Rectal smooth muscle tissue (tissue), 1 donor: Measurements from ENCODE around the gene HS3ST3B1.

Source experiments
- H3K27ac ChIP-seq: one replicate; pipeline ENCODE4 v1.7.0; 2013; ENCODE audit warnings: low read depth, low read length, inconsistent platforms
- H3K27me3 ChIP-seq: one replicate; pipeline ENCODE4 v1.7.0; 2013; ENCODE audit warnings: low read length; ENCODE audit not compliant: control insufficient read depth, insufficient read depth
- H3K36me3 ChIP-seq: one replicate; pipeline ENCODE4 v1.7.0; 2013; ENCODE audit warnings: low read length; ENCODE audit not compliant: control insufficient read depth, insufficient read depth
- H3K4me1 ChIP-seq: one replicate; pipeline ENCODE4 v1.7.0; 2013; ENCODE audit warnings: low read length; ENCODE audit not compliant: control insufficient read depth, insufficient read depth
- H3K4me3 ChIP-seq: one replicate; pipeline ENCODE4 v1.7.0; 2013; ENCODE audit warnings: low read length
- H3K9ac ChIP-seq: one replicate; pipeline ENCODE4 v1.7.0; 2013; ENCODE audit warnings: low read length

HS3ST3B1 gene

DNA sequence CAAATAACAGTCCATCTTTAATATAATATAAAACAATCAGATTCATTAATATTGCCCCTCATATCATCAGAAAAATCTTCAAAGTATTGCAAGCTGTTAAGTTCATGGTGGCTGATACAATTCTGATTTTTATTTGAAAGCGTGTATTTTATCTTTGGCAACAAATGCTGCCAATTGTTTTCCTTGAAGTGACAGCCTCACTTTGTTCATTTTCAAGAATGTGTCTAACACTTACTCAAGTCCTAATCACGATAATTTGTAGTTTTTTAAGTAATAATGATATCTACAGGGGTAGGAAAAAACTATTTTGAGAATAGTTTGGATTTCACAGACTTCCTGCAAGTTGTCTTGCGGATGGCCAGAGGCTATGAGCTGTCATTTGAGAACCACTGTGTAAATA is 75.8 kb downstream of the HS3ST3B1 start:
- Histone ChIP-seq H3K36me3 (no peaks in the 10 kb centered on the region), H3K27ac (no peak overlapping the region), H3K9ac (no peak overlapping the region), H3K4me1 (no peaks in the 10 kb centered on the region), H3K27me3 (no peaks in the 10 kb centered on the region), H3K4me3 (no peak overlapping the region)

DNA sequence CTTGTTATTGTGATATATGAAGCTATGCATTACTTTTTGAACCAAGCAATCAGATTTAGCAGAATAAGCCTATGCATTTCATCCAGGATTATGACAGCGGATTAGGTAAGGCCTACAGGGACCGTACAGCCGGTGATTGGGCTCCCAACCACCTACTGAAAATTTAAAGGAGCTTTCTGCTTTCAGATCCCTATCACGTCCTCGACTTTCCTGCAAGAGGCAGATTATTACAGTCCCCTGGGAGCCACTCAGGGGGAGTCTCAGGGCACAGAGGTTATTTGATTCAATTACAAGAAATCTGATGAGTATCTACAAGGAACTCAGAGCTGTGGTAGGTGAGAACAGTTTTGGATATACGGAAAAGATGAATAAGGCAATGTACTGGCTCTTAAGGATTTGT is 80.7 kb downstream of the HS3ST3B1 start:
- no peaks in the 10 kb centered on the region for H3K36me3 ChIP-seq
- no peaks in the 10 kb centered on the region for H3K4me1 ChIP-seq

DNA sequence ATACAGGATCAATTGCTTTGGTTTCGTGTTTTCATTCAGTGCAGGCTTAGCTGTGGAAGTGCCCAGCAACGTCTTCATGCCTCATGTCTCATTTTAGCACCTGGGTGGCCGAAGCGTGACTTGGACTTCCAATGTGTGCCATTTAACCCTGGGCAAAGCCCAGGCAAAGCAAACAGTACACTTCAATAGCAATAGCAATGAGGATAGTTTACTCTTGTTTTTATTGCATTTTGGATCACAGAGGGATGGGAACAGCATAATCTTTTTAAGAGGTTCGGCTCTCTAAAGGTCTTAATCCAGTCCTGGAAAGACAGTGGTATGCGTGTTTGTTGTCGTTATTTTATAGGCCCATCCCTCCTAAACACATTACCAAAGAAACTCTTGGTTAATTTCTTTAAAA is 86.2 kb downstream of the HS3ST3B1 start:
- H3K27ac ChIP-seq, result no peak overlapping the region
- H3K4me1 ChIP-seq, result no peaks in the 10 kb centered on the region
- no peak overlapping the region for H3K4me3 ChIP-seq
- H3K27me3 ChIP-seq, result no peaks in the 10 kb centered on the region
- H3K36me3 ChIP-seq, result no peaks in the 10 kb centered on the region
- no peak overlapping the region for H3K9ac ChIP-seq

More for the DNA sequence above, 80.7 kb downstream of the HS3ST3B1 start:
- no peaks in the 10 kb centered on the region for H3K27me3 ChIP-seq
- no peak overlapping the region for H3K27ac ChIP-seq
- H3K9ac ChIP-seq, result no peak overlapping the region
- no peak overlapping the region for H3K4me3 ChIP-seq

DNA sequence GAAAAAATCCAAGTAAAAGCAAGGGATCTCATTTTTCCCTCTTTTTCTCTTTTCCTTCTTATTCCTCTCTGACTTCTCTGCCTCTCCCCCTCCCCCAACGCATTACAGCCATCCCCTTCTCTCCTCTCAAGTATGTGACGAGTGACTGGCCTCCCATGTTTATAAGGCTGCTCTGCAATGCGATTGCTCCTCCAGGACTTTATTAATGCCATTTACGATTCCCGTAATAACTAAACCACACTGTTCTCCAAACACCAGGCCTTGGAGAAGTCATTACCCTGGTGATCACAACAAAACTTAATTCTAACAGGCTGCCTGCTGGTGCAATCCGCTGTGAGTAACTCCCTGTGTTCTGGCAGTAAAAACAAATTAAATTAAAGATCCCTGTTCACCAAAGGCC is 88.8 kb downstream of the HS3ST3B1 start:
- Histone ChIP-seq H3K27me3 (no peaks in the 10 kb centered on the region), H3K27ac (no peak overlapping the region)

DNA sequence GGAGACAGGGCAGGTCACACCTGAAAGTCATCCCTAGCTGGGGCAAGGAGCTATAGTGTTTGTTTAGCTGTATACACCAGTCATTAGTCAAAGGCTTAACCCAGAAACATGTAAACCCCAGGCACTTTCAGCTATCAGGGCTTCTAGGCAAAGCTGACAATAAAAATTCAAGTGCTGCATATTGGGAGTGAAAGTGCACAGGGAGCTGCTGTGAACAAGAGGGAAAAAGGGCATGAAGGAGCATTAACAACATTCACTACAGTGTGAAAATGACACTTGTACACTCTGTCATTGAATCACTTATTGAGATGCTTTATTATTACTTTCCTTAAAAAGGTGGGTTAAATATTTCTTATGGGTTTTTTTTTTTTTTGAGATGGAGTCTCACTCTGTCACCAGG is 92.8 kb downstream of the HS3ST3B1 start:
- Histone ChIP-seq H3K4me3 (no peak overlapping the region), H3K27ac (no peak overlapping the region), H3K27me3 (no peaks in the 10 kb centered on the region), H3K4me1 (no peaks in the 10 kb centered on the region), H3K36me3 (no peaks in the 10 kb centered on the region), H3K9ac (no peak overlapping the region)

More for the DNA sequence above, 88.8 kb downstream of the HS3ST3B1 start:
- Histone ChIP-seq H3K4me3 (no peak overlapping the region), H3K4me1 (no peaks in the 10 kb centered on the region), H3K9ac (no peak overlapping the region), H3K36me3 (no peaks in the 10 kb centered on the region)

DNA sequence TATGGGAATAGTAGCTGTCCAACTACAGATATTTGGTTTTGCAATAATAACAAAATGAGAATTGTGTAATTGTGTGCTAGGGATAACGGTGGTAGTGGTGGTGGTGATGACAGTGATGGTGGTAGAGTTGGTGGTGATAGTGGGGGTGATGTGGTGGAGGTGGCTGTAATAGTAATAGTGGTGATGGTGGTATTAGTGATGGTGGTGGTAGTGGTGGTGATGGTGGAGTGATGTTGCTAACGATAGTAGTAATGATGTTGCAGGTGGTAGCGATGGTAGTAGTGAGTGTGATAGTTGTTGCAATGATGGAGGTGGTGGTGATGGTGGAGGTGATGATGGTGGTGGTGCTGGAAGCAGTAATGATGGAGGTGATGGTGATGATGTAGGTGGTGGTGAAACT is 94.4 kb downstream of the HS3ST3B1 start:
- no peak overlapping the region for H3K27ac ChIP-seq
- H3K9ac ChIP-seq, result no peak overlapping the region

DNA sequence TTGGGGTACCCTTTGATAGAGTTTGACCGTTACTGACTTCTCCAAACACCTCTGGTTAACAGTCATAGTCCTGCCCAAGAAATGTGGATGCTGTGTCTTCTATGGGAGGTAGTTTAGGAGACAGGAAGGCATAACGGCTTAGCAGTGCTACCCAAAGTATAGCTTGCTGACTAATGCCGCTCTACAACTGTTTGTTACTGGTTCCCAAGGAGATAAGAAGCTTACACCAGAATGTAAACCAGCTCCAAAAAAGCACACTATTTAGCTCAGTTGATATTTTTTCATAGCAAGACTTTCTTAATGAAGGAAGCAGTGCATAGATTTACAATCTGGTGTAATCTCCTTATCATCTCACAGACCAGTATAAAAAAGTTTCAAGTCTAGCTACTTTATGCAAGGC is 95.7 kb downstream of the HS3ST3B1 start:
- no peaks in the 10 kb centered on the region for H3K27me3 ChIP-seq
- H3K27ac ChIP-seq, result no peak overlapping the region
- H3K36me3 ChIP-seq, result no peaks in the 10 kb centered on the region
- no peak overlapping the region for H3K9ac ChIP-seq
- H3K4me1 ChIP-seq, result no peaks in the 10 kb centered on the region
- no peak overlapping the region for H3K4me3 ChIP-seq

More for the DNA sequence above, 94.4 kb downstream of the HS3ST3B1 start:
- Histone ChIP-seq H3K4me1 (no peaks in the 10 kb centered on the region), H3K36me3 (no peaks in the 10 kb centered on the region), H3K27me3 (no peaks in the 10 kb centered on the region), H3K4me3 (no peak overlapping the region)

DNA sequence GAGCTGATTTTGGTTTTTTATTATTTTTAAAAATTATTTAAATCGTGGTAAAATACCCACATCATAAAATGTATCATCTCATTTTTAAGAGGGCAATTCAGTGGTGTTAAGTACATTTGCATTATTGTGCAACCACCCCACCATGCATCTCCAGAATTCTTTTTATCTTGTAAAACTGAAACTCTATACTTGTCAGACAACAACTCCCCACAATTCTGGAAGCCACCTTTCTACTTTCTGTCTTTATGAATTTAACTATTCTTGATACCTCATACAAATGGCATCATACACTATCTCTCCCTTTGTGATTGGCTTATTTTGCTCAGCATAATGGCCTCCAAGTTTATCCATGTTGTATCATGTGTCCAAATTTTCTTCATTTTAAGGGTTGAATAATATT is 97.9 kb downstream of the HS3ST3B1 start:
- no peaks in the 10 kb centered on the region for H3K36me3 ChIP-seq
- no peaks in the 10 kb centered on the region for H3K27me3 ChIP-seq
- H3K4me1 ChIP-seq, result no peaks in the 10 kb centered on the region
- H3K4me3 ChIP-seq, result no peak overlapping the region
- no peak overlapping the region for H3K27ac ChIP-seq
- H3K9ac ChIP-seq, result no peak overlapping the region
